ENCODE results near the gene ZNF3.

- no peak for TF ChIP-seq POLR2AphosphoS5 (IDR thresholded peaks at IDR 0.05; ENCODE audit: borderline replicate concordance, low read depth, low read length)
- TF ChIP-seq EZH2 (IDR thresholded peaks at IDR 0.05): no peak
- TF ChIP-seq FOXP2 (optimal IDR thresholded peaks at IDR 0.05; ENCODE audit: control extremely low read depth, extremely low read length, insufficient read depth): no peak
These were observed 24.5 kb downstream of the ZNF3 start for GRCh38 chr7:100057006-100057405.
